Stomach (tissue), 4 donors: ENCODE data around the gene ZNF776.
"Not testable (repeated sequence)": the region's sequence is repeated elsewhere in the genome, so short reads cannot be mapped to it uniquely, and the experiment has no call there.

ENCODE experiments used
- EP300 ChIP-seq: sonication (generic); formaldehyde crosslinking; IDR thresholded peaks from one replicate; pipeline ENCODE4 v1.6.1; 2017; ENCODE audit warnings: antibody characterized with exemption
- TF ChIP-seq, protein P1 (sequence below), 7 experiments: fragments of 450-650 bp in 4 of 7; fragments of 200-600 bp in 3 of 7; sonication (generic) in 3 of 7; IDR thresholded peaks; one replicate each; pipeline ENCODE4 v1.5.1; 2016 to 2019; ENCODE audit warnings: antibody characterized with exemption in 7 of 7, control low read depth in 2 of 7, mild to moderate bottlenecking in 1 of 7

DNA sequence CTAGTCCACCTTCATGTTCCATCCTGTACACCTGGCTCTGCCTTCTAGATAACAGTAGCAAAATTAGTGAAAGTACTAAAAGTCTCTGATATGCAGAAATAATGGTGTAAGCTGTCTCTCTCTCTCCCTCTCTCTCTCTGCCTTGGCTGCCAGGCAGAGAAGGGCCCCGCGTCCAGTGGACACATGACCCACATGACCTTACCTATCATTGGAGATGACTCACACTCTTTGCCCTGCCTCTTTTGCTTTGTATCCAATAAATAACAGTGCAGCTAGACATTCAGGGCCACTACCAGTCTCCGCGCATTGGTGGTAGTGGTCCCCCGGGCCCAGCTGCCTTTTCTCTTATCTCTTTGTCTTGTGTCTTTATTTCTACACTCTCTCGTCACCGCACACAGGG lies 7.8 kb upstream of the ZNF776 start:
- TF ChIP-seq, protein P1, sequence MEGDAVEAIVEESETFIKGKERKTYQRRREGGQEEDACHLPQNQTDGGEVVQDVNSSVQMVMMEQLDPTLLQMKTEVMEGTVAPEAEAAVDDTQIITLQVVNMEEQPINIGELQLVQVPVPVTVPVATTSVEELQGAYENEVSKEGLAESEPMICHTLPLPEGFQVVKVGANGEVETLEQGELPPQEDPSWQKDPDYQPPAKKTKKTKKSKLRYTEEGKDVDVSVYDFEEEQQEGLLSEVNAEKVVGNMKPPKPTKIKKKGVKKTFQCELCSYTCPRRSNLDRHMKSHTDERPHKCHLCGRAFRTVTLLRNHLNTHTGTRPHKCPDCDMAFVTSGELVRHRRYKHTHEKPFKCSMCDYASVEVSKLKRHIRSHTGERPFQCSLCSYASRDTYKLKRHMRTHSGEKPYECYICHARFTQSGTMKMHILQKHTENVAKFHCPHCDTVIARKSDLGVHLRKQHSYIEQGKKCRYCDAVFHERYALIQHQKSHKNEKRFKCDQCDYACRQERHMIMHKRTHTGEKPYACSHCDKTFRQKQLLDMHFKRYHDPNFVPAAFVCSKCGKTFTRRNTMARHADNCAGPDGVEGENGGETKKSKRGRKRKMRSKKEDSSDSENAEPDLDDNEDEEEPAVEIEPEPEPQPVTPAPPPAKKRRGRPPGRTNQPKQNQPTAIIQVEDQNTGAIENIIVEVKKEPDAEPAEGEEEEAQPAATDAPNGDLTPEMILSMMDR (IDR thresholded peaks at IDR 0.05) = not testable (repeated sequence)
- not testable (repeated sequence) for TF ChIP-seq EP300
